Activated CD8-positive, alpha-beta memory T cell treated with anti-CD3 and anti-CD28 coated beads, Interleukin-2, amount 50 U/mL, for 24 hours (primary cell): ENCODE measurements around the gene HHATL.

ENCODE experiments used
- DNase-seq: peaks from one replicate; pipeline ENCODE4 v3.0.0-alpha.2; 2020; ENCODE audit errors: extremely low read depth

The HHATL gene

DNA sequence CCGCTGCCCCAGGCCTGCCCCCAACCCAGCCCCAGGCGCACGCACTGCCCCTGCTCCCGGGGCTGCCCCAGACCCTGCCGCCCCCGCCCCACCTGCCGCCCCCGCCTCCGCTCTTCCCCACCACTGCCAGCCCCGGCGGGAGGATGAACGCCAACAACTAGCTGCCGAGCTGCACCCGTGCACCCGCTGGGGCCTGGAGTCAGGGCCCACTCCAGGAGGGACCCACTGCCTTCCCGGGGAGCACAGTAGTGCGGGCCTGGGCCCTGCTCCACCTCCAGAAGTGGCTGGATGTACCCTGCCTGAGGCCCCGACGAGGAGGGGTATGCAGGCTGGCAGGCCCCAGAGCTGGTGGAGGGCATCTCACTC is 38.2 kb downstream of the HHATL start:
- no peak for DNase-seq

DNA sequence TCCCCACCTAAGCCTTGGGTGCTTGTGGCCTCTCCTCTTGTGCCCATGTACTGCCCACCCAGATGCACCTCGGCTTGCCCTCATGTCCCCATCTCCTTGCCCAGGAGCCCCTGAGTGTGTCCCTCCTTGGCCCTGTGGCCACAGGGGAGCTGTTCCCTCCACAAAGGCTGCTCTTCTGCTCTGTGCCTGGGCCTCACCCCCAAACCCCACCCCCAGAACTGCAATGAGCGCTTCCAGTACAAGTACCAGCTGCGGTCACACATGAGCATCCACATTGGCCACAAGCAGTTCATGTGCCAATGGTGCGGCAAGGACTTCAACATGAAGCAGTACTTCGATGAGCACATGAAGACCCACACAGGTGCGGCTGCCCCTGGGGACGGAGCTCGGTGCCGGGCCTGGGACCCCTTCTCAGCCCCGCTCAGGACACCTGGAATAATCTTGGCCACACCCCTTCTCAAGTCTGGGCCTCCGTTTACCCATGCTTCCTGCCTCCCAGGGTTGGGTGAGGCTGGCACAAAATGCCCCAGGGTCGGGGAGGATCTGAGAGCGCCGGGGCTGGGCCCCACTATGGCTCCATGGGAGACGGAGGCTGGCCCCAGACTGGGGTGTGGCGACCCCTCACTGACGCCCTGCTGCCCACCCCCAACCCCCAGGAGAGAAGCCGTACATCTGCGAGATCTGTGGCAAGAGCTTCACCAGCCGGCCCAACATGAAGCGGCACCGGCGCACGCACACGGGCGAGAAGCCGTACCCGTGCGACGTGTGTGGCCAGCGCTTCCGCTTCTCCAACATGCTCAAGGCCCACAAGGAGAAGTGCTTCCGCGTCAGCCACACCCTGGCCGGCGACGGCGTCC is 38.8 kb downstream of the HHATL start:
- no peak for DNase-seq

DNA sequence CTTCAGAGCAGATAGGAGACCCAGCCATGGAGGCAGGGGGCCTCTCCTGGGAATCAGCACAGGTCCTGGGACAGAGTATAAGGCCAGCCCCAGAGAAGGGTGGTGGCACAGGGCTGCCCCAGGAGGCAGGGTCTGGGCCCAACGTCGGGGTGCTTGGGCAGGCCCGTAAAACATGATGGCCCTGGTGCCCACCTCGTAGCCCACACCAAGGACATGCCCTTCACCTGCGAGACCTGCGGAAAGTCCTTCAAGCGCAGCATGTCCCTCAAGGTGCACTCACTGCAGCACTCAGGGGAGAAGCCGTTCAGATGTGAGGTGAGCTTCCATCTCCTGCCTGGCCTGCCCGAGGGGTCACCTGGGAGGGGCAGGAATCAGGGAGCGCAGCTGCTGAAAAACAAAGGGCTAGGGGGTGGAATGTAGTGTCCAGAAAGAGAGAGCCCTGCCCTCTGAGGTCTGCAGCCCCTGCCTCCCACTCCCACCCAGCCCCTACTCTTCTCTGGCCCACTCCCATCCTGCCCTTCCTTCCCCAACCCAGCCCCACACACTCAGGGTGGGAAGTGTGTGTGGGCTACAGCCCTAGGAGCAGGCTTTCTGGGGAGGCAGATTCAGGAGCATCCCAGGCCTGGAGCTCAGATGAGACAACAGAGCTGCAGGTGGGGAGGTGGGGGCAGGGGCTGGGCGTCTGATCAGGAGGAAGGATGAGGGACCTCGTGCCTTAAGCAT is 39.6 kb downstream of the HHATL start:
- DNase-seq, result no peak

DNA sequence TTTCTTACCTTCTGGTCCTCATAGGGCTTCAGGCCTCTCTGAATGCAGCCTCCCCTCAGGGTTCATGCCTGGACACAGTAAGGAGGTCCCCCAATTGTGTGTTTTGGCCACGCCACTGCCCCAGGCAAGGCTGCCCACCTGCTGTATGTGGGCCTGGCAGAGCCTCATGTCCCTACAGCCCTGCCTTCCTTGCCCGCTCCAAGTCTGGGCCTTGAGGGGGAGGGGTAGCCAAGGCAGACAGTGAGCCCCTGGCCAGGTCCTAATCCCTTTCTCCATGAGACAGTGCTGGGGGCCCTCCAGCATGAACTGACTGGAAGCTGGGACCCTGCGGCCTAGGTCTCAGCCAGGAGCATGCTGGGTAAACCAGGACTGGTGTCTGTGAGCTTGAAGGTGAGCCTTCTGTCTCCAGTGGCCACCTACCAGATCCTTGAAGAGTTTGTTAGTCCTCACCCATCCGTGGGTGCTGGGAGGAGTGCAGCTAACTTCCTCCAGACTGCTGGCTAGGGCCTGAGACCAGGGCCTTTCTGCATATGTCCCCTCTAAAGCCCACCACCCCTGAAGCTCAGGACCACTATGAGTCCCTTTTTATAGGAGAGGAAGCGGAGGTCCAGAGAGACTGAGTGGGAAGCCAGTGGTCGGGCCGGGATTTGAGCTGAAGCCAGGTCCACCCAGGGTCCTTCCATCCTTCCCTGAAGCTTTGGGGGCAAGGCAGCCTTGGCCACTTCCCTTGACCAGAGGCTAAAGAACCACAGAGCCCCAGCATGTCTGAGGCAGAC is 40.4 kb downstream of the HHATL start:
- no peak for DNase-seq

DNA sequence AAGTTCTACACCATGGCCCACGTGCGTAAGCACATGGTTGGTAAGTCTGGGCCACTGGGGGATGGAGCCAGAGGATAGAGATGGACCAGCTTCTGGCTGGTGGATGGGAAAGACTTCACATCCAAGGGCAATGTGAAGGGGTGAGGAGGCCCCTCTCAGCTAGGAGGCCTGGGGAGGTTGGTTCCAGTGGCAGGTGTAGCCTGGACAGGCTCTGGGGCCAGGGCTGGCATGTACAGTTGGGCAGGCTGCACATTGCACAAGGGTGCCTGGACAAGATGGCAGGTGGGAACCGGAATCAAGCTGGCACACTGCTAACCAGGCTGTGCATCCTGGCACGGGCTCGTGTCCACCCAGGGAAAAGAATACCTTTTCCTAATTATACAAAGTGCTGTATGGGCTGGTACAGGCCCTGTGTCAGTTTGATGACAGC is 41.0 kb downstream of the HHATL start:
- DNase-seq, result no peak

DNA sequence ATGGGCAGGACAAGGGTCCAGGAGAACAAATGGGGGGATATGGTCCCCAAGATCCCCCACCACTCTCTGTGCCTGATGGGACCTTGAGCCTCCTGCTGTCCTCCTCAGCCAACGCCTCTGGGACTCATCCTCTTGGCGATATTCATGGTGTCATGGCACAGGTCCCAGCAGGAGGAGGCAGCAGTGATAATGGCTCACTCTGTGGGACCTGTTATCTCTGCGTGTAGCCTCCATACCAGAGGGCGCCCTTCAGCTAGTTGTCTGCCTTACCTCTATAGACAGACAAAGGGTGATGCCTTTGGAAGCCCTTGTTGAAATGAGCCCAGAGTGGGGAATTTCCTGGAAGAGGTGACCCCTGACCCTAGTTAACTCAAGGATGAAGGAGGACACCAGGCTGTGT is 41.7 kb downstream of the HHATL start:
- DNase-seq, result no peak

DNA sequence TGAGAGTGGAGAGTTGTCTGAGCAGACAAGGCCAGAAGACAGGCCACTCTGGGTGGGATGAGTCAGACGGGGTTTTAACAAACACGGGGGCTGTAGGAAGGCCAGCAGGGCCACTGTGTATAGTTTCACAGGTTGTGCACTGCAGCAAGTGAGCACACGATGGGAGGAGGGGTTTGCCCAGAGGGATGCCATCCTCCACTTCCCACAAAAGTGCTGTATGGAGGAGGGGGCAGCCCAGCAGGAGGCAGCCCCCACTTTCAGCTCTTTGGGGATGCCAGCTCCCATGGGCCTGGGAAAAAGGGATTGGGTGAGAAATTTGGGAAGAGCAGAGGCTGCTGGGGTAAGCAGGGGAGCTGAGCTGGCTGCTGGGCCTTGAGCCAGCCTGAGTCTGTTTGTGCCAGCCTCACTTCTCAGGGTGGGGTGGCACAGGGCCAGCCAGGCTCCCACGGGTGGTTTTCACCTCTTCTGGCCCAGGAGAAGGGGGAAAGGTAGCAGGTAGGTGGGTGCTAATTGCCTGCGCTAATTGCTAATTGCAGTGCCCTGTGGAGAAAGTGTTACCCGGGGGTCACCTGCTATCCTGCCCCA is 42.4 kb downstream of the HHATL start:
- DNase-seq, result no peak

GRCh38 chr3:42659451-42660130 is 43.0 kb downstream of the HHATL start:
- no peak for DNase-seq

DNA sequence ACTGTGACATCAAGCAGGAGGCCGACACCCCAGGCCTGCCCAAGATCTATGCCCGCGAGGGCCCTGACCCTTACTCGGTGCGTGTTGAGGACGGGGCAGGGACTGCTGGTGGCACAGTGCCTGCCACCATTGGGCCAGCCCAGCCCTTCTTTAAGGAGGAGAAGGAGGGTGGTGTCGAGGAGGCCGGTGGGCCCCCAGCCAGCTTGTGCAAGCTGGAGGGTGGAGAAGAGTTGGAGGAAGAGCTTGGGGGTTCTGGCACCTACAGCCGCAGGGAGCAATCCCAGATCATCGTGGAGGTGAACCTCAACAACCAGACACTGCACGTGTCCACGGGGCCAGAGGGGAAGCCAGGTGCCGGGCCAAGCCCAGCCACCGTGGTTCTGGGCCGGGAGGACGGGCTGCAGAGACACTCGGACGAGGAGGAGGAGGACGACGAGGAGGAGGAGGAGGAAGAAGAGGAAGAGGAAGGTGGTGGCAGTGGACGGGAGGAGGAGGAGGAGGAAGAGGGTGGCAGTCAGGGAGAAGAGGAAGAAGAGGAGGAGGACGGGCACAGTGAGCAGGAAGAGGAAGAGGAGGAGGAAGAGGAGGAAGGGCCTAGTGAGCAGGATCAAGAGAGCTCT is 43.7 kb downstream of the HHATL start:
- no peak for DNase-seq

- DNase-seq, result no peak
Measured at GRCh38 chr3:42658091-42658770, 44.4 kb downstream of the HHATL start.

- DNase-seq, result no peak
Measured at GRCh38 chr3:42657675-42658074, 44.9 kb downstream of the HHATL start.

- no peak for DNase-seq
Measured at GRCh38 chr3:42656680-42657610, 45.7 kb downstream of the HHATL start.

GRCh38 chr3:42655980-42656679 is 46.5 kb downstream of the HHATL start:
- DNase-seq, result no peak

DNA sequence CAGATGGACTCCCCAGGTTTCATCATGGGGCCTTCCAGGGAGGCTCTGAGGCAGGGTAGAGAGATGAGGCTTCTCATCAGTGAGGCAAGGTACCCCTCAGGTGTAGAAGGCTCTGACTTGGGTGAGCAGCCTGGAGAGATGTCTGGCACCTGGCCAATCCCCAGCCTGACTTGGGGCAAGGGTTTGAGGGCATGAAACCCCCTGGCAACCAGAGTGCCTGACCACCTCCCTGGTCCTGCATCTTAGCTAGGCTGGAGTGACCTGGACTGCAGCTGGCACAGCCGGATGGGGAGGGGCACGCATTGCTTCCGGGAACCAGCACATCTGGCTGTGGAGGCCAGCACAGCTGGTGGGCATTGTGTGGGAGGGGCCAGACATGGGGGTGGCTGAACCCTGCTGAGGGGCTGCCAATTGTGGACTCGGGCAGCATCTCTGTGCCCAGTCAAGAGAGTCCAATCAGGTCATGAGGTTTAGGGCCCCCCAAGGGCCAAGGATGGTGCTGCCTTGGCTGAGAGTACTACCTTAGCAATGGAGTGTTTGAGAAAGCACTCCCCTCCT is 47.2 kb downstream of the HHATL start:
- no peak for DNase-seq

GRCh38 chr3:42654331-42655201 is 48.0 kb downstream of the HHATL start:
- DNase-seq, result no peak

DNA sequence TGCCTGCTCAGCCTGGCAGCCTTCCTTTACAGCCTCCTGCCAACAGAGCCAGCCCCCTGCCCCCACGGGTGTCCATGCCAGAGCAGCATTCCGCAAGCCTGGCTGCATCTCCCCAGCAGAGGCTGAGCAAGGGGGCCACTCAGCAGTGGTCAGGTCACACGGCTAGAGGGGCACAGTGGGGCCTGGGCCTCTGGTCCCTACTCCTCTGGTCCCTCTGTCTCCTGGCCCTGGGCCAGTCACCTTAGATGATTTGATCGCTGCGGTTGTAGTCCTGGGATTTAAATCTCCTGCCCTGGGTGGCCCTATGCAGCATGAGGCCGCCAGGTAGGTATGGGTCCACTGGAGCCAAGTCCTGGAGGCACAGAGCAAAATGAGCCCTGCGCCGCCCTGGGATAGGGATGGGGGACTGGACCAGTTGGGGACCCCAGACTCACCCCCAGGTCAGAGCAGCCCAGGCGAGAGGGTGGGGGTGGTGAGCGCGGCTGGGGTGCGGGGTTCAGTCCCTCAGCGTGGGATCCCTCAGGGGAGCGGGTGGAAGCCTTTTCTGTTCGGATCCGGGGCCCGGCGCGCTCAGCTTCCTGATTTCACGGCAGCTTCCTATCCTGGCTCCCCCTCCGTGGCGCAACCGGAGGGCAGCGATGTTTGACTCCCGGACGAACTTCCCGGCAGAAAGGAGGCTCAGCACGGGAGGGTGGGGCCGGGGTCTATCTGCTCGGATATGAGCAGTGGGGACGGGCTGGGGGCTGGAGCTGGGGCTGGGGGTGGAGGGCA is 48.9 kb downstream of the HHATL start, which contains the start of gene ZBTB47:
Gene ZBTB47 (plus strand): TSS at position 138 of the 771 bp plus-strand sequence. CDS start 4,659 bp downstream, outside the sequence.
- DNase-seq, result no peak

DNA sequence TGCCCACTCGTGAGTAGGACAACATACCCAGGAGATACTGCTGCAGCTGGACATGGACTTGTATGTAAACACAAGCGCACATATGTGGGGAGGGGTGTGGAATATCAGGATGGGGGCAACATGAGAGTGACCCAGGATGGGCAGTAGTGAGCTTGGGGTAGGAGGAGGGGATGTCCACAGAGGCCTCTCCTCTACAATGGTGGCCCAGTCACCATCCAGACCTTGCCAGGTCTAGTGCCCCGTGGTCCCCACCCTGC is 49.4 kb downstream of the HHATL start:
- DNase-seq, result no peak
